ENCODE measurements around the gene RHOT2. TPM values are rescaled to one million over a fixed set of nuclear protein-coding genes. Genes with fewer than 3 reads are reported as not detected.
"Not testable (repeated sequence)": the region's sequence is repeated elsewhere in the genome, so short reads cannot be mapped to it uniquely, and the experiment has no call there.

Gene RHOT2
- total RNA-seq, 1 donor: 34.5 TPM

- no peak overlapping the region for H3K4me3 ChIP-seq (ENCODE audit: low read depth, low read length)
- peak; percentile 82 for DNase-seq (ENCODE audit: low read depth)
- peak; percentile 8 for TF ChIP-seq CTCF (IDR thresholded peaks at IDR 0.05; ENCODE audit: insufficient read depth, low read length)
Observed at GRCh38 chr16:709566-710499, 41.9 kb downstream of the RHOT2 start.

GRCh38 chr16:710500-711075, 42.7 kb downstream of the RHOT2 start:
- DNase-seq (ENCODE audit: low read depth): no peak
- H3K4me3 ChIP-seq (ENCODE audit: low read depth, low read length): no peak overlapping the region
- TF ChIP-seq CTCF (IDR thresholded peaks at IDR 0.05; ENCODE audit: insufficient read depth, low read length): no peak

GRCh38 chr16:711084-711483, 43.2 kb downstream of the RHOT2 start:
- H3K4me3 ChIP-seq (ENCODE audit: low read depth, low read length): no peak overlapping the region
- no peak for TF ChIP-seq CTCF (IDR thresholded peaks at IDR 0.05; ENCODE audit: insufficient read depth, low read length)
- no peak for DNase-seq (ENCODE audit: low read depth)

GRCh38 chr16:711548-712320, 43.8 kb downstream of the RHOT2 start:
- H3K4me3 ChIP-seq (ENCODE audit: low read depth, low read length): no peak overlapping the region
- DNase-seq (ENCODE audit: low read depth): peak; percentile 61
- TF ChIP-seq CTCF (IDR thresholded peaks at IDR 0.05; ENCODE audit: insufficient read depth, low read length): peak; percentile 85

- DNase-seq (ENCODE audit: low read depth): peak; percentile 88
- peak; percentile 47 for TF ChIP-seq CTCF (IDR thresholded peaks at IDR 0.05; ENCODE audit: insufficient read depth, low read length)
- not testable (repeated sequence) for H3K4me3 ChIP-seq (ENCODE audit: low read depth, low read length)
Observed at GRCh38 chr16:712740-713250, 44.9 kb downstream of the RHOT2 start.

GRCh38 chr16:714079-714478, 46.1 kb downstream of the RHOT2 start:
- no peak for DNase-seq (ENCODE audit: low read depth)
- TF ChIP-seq CTCF (IDR thresholded peaks at IDR 0.05; ENCODE audit: insufficient read depth, low read length): no peak
- no peak overlapping the region for H3K4me3 ChIP-seq (ENCODE audit: low read depth, low read length)
